ENCODE results near the gene SMG7.

Gene SMG7

GRCh38 chr1:183565261-183565660 is 93.0 kb downstream of the SMG7 start:
- DNase-seq (ENCODE audit: low spot score) = no peak

GRCh38 chr1:183566026-183566425 is 93.7 kb downstream of the SMG7 start:
- no peak for DNase-seq (ENCODE audit: low spot score)

- no peak for DNase-seq (ENCODE audit: low spot score)
Observed at GRCh38 chr1:183567584-183567983, 95.3 kb downstream of the SMG7 start.

- DNase-seq (ENCODE audit: low spot score) = no peak
Observed at GRCh38 chr1:183568176-183569021, 96.1 kb downstream of the SMG7 start.

GRCh38 chr1:183569141-183569540 is 96.8 kb downstream of the SMG7 start:
- no peak for DNase-seq (ENCODE audit: low spot score)

GRCh38 chr1:183569801-183570200 is 97.5 kb downstream of the SMG7 start:
- no peak for DNase-seq (ENCODE audit: low spot score)

GRCh38 chr1:183570451-183570850 is 98.2 kb downstream of the SMG7 start:
- no peak for DNase-seq (ENCODE audit: low spot score)

- no peak for DNase-seq (ENCODE audit: low spot score)
Observed at GRCh38 chr1:183571678-183572268, 99.5 kb downstream of the SMG7 start.

GRCh38 chr1:183572721-183573120 is 100.4 kb downstream of the SMG7 start:
- no peak for DNase-seq (ENCODE audit: low spot score)

GRCh38 chr1:183575606-183576005 is 103.3 kb downstream of the SMG7 start:
- DNase-seq (ENCODE audit: low spot score) = no peak

- DNase-seq (ENCODE audit: low spot score) = no peak
Observed at GRCh38 chr1:183576537-183576936, 104.2 kb downstream of the SMG7 start.

GRCh38 chr1:183577897-183578465 is 105.7 kb downstream of the SMG7 start:
- DNase-seq (ENCODE audit: low spot score) = no peak

GRCh38 chr1:183578856-183579255 is 106.6 kb downstream of the SMG7 start:
- no peak for DNase-seq (ENCODE audit: low spot score)

GRCh38 chr1:183580281-183580682 is 108.0 kb downstream of the SMG7 start:
- DNase-seq (ENCODE audit: low spot score) = peak; percentile 31

- DNase-seq (ENCODE audit: low spot score) = no peak
Observed at GRCh38 chr1:183582021-183582713, 109.9 kb downstream of the SMG7 start.

GRCh38 chr1:183583466-183583865 is 111.2 kb downstream of the SMG7 start:
- DNase-seq (ENCODE audit: low spot score) = no peak

GRCh38 chr1:183584147-183584546 is 111.8 kb downstream of the SMG7 start:
- no peak for DNase-seq (ENCODE audit: low spot score)

GRCh38 chr1:183585038-183585437 is 112.7 kb downstream of the SMG7 start:
- DNase-seq (ENCODE audit: low spot score) = no peak

- DNase-seq (ENCODE audit: low spot score) = no peak
Observed at GRCh38 chr1:183586455-183586854, 114.2 kb downstream of the SMG7 start.

GRCh38 chr1:183586926-183587325 is 114.6 kb downstream of the SMG7 start:
- DNase-seq (ENCODE audit: low spot score) = no peak

- no peak for DNase-seq (ENCODE audit: low spot score)
Observed at GRCh38 chr1:183588827-183589226, 116.5 kb downstream of the SMG7 start.

GRCh38 chr1:183589384-183589783 is 117.1 kb downstream of the SMG7 start:
- DNase-seq (ENCODE audit: low spot score) = no peak

GRCh38 chr1:183589874-183590243 is 117.6 kb downstream of the SMG7 start:
- DNase-seq (ENCODE audit: low spot score) = no peak
